Brain microvascular endothelial cell (primary cell): ENCODE results near the gene MSH3.
A peak's percentile ranks its signal among the peaks of the same experiment; 100 is the strongest.
"Not testable (repeated sequence)": the region's sequence is repeated elsewhere in the genome, so short reads cannot be mapped to it uniquely, and the experiment has no call there.

Source experiments
- DNase-seq: peaks from one replicate; pipeline ENCODE4 v3.0.0-alpha.2; 2020
- H3K27ac ChIP-seq: fragments of 250-450 bp; sonication (Bioruptor Pico); 2 replicates; pipeline ENCODE4 v1.5.1; 2020; ENCODE audit warnings: mild to moderate bottlenecking, moderate library complexity
- H3K27me3 ChIP-seq: fragments of 250-450 bp; sonication (Bioruptor Pico); replicated peaks from 2 replicates; pipeline ENCODE4 v1.5.1; 2020; ENCODE audit warnings: mild to moderate bottlenecking
- H3K36me3 ChIP-seq: fragments of 250-450 bp; sonication (Bioruptor Pico); replicated peaks from 2 replicates; pipeline ENCODE4 v1.5.1; 2020; ENCODE audit warnings: mild to moderate bottlenecking
- H3K4me3 ChIP-seq: 2 replicates; pipeline ENCODE4 v1.5.1; 2011; ENCODE audit warnings: low read depth, mild to moderate bottlenecking, control low read depth, low read length, moderate library complexity
- in situ Hi-C: cut with HindIII; loops from 2 replicates; pipeline ENCODE4 v1.10.0; 2017; ENCODE audit warnings: low sequenced_read_pairs, low pct_ligation_motif_present
- TF ChIP-seq, protein P1 (sequence below): IDR thresholded peaks from 2 replicates; pipeline ENCODE4 v1.5.1; 2011; ENCODE audit warnings: low read depth, mild to moderate bottlenecking, moderate library complexity, low read length, control low read depth, inconsistent platforms; ENCODE audit errors: missing control alignments

Gene MSH3

DNA sequence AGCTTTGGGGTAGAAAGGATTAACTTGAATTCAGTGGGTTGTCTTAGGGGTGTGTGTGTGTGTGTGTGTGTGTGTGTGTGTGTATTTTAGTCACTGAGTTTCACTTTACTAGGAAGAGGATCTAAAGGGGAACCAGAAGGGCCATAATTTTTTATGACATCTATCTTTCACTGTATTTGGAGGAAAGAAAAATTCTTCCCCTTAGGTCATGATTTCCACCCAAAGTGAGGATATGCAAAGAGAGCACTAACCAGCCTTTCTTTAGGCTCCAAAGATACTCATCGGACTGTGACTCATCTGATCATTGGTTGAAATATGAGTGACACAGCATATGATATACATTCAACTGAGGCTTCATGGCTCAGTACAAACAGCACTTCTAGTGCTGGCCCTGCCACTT lies 230.5 kb downstream of the MSH3 start:
- in situ Hi-C loops, result no loop called here
- TF ChIP-seq, protein P1, sequence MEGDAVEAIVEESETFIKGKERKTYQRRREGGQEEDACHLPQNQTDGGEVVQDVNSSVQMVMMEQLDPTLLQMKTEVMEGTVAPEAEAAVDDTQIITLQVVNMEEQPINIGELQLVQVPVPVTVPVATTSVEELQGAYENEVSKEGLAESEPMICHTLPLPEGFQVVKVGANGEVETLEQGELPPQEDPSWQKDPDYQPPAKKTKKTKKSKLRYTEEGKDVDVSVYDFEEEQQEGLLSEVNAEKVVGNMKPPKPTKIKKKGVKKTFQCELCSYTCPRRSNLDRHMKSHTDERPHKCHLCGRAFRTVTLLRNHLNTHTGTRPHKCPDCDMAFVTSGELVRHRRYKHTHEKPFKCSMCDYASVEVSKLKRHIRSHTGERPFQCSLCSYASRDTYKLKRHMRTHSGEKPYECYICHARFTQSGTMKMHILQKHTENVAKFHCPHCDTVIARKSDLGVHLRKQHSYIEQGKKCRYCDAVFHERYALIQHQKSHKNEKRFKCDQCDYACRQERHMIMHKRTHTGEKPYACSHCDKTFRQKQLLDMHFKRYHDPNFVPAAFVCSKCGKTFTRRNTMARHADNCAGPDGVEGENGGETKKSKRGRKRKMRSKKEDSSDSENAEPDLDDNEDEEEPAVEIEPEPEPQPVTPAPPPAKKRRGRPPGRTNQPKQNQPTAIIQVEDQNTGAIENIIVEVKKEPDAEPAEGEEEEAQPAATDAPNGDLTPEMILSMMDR, result no peak
- Histone ChIP-seq H3K4me3 (no peak overlapping the region), H3K27me3 (no peaks in the 10 kb centered on the region), H3K27ac (no peak overlapping the region), H3K36me3 (no peaks in the 10 kb centered on the region)
- peak; percentile 20 for DNase-seq

DNA sequence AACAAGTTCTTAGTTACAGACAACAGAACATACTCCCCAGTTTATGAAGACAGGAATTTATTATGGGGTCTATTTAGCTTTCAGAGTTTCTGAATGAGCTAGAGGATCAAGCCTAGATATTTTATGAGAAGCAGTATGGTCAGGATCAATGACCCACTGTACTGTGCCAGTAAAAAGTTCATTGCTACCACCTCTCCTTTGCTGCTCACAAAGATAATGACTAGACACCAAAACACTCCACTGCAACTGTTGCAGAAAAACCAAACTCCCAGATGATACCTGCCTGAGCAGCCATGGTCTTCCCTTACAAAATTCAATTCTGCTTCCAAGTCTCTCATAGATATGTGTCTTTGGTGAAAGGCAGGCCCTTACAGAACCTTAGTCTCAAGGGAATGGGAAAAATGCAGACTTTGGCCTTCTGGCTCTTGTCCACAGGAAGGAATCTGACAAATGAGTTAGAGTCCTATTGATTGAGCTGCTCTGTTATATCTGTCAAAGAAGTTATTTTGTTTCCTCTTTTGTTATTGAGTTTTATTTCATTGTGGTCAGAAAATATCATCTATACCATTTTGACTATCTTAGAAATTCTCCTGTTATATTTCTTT lies 231.0 kb downstream of the MSH3 start:
- in situ Hi-C loops, result no loop called here
- TF ChIP-seq, protein P1, result no peak
- H3K4me3 ChIP-seq, result no peak overlapping the region
- H3K36me3 ChIP-seq, result no peaks in the 10 kb centered on the region
- no peak for DNase-seq
- no peak overlapping the region for H3K27ac ChIP-seq
- no peaks in the 10 kb centered on the region for H3K27me3 ChIP-seq

DNA sequence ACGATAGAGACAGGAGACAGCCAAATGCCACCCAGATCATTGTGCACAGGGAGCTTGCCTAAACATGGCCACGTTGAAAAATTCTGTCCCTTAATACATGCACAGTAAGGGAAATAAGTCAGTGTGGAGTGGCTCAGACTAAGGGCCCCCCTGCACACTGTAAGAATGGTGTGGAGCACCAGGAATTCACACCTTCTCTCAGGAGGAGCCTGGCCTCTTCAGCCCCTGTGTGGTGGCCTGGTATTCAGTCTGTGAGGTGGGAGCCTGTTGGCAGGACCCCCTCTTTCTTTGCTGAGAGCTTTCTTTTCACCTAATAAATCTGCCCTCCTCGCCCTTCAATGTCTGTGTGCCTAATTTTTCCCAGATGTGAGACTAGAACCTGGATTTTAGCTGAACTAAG lies 239.6 kb downstream of the MSH3 start:
- DNase-seq, result no peak
- Histone ChIP-seq H3K36me3 (no peaks in the 10 kb centered on the region), H3K4me3 (no peak overlapping the region), H3K27me3 (no peaks in the 10 kb centered on the region), H3K27ac (no peak overlapping the region)
- TF ChIP-seq, protein P1, result no peak
- in situ Hi-C loops, result no loop called here

DNA sequence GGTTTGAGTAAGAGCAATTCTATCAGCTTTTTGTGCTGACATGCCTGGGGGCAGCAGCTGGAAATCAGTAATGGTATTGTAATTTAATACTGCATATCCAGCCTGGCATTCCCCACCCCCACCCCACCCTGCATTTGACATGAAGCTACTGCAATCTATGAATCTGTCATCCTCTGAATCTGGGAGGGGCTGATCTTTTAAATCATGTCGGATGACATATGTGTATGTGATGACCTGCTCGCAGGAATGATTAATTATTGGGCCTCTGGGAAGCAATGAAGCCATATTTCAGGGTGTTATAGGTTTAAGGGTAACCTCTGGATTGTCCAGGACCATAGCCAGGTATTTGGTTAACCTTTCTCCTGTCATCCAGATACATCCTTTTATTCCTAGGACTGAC lies 241.1 kb downstream of the MSH3 start:
- Histone ChIP-seq H3K27ac (no peak overlapping the region), H3K4me3 (no peak overlapping the region), H3K27me3 (no peaks in the 10 kb centered on the region), H3K36me3 (no peaks in the 10 kb centered on the region)
- no peak for DNase-seq
- in situ Hi-C loops, result no loop called here
- TF ChIP-seq, protein P1, result no peak

DNA sequence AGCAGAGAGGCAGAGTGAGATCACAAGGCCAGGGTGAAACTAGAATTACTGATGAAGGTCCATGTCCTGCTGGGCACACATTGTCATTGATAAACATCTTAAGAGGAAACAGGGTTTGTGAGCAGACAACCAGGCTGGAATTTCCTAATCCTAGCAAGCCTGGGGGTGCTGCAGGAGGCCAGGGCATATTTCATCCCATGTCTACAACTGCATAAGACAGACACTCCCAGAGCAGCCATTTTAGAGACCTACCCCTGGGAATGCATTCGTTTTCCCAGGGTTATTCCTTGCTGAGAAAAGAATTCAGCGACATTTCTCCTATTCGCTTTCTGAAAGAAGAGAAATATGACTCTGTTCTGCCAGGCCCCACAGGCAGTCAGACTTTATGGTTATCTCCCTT lies 248.2 kb downstream of the MSH3 start:
- H3K27ac ChIP-seq, H3K4me3 ChIP-seq, DNase-seq, H3K27me3 ChIP-seq, in situ Hi-C loops, H3K36me3 ChIP-seq: not testable (repeated sequence)

DNA sequence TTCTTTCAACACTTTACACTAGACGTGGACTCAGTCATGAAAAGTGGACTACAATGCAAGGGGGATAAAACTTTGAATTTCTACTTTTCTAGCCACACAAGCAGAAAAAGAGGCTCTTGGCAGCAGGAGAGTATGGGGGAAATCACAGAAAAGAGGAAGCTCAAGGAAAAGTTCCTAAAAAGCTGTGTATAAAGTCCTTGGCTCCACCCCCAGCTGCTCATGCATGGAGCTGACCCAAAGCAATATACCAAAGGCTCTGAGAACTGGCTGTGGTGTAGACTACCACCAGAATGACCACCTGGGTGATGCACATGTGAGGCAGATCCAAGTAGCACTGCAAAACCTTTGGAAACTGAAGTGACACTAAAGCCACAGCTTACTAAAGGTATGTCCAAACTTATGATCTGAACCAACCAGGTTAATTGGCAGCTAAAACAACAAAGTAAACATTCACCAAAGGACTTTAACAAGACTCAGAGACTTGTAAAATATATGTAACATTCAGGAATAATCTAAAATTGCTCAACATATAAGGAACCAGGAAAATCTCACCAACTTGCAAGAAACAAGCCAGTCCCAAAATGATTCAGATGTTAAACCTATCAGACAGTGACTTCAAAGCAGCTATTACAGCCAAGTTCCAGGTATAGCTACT lies 250.2 kb downstream of the MSH3 start:
- no peak for DNase-seq
- Histone ChIP-seq H3K27me3 (no peaks in the 10 kb centered on the region), H3K27ac (no peak overlapping the region), H3K4me3 (no peak overlapping the region), H3K36me3 (no peaks in the 10 kb centered on the region)
- TF ChIP-seq, protein P1, result no peak
- in situ Hi-C loops, result no loop called here
